Mucosa of gallbladder (tissue), 1 donor: ENCODE data around the gene MAP4K1. TPM values are rescaled to one million over a fixed set of nuclear protein-coding genes. Genes with fewer than 3 reads are reported as not detected.
"Not testable (repeated sequence)": the region's sequence is repeated elsewhere in the genome, so short reads cannot be mapped to it uniquely, and the experiment has no call there.

Experiments
- DNase-seq: peaks from one replicate; pipeline ENCODE4 v3.0.0-alpha.2; 2020; ENCODE audit warnings: low spot score
- total RNA-seq: library from RNA; stranded (reverse); gene quantifications from one replicate; pipeline ENCODE4 v1.2.1, GENCODE V29; 2021
- donor health status: DM: no; HTN: no; CAD: no.

The MAP4K1 gene
- total RNA-seq, 1 donor from 2014 or later, result 8.2 TPM

DNA sequence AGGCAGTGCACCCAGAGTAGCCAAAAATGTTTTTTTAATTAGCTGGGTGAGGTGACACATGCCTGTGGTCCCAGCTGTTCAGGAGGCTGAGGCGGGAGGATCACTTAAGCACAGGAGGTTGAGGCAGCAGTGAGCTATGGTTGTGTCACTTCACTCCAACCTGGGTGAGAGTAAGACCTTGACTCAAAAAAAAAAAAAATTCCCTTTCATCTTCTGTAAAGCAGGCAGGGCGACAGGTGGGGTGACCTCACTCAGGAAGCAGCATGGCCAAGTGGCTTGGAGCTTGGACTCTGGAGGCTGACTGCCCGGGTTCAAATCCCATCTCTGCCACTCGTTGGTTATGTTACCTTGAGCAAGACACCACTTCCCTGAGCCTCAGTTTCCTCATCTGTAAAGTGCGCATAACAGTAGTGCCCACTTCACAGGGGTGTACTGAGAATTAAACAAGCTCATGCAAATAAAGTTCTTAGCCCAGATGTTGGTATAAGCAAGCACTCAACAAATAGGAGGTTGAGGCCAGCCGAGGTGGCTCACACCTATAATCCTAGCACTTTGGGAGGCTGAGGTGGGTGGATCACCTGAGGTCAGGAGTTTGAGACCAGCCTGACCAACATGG is 48.3 kb downstream of the MAP4K1 start:
- no peak for DNase-seq

DNA sequence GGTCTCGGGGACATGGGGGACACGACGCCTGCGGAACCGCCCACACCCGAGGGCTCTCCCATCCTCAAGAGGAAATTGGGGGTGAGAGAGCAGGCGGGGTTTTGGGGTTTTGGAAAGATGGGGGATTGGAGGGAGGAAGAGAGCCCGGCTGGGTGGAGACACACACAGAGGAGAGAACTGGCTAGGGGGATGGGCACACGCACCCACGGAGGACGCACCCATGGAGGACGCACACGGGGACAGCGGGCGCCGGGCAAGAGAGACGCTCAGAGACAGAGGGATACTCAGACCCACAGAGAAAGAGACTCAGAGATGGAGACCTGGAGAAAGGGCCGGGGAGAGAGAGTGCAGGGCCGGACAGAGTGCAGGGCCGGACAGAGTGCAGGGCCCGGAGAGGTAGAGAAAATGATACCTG is 52.1 kb downstream of the MAP4K1 start:
- no peak for DNase-seq

DNA sequence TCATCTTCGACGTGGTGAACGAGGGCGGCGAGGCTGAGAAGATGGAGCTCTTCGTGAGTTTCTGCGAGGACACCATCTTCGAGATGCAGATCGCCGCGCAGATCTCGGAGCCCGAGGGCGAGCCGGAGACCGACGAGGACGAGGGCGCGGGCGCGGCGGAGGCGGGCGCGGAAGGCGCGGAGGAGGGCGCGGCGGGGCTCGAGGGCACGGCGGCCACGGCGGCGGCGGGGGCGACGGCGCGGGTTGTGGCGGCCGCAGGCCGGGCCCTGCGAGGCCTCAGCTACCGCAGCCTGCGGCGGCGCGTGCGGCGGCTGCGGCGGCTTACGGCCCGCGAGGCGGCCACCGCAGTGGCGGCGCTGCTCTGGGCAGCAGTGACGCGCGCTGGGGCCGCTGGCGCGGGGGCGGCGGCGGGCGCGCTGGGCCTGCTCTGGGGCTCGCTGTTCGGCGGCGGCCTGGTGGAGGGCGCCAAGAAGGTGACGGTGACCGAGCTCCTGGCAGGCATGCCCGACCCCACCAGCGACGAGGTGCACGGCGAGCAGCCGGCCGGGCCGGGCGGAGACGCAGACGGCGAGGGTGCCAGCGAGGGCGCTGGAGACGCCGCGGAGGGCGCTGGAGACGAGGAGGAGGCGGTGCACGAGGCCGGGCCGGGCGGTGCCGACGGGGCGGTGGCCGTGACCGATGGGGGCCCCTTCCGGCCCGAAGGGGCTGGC is 52.6 kb downstream of the MAP4K1 start:
- DNase-seq, result no peak

DNA sequence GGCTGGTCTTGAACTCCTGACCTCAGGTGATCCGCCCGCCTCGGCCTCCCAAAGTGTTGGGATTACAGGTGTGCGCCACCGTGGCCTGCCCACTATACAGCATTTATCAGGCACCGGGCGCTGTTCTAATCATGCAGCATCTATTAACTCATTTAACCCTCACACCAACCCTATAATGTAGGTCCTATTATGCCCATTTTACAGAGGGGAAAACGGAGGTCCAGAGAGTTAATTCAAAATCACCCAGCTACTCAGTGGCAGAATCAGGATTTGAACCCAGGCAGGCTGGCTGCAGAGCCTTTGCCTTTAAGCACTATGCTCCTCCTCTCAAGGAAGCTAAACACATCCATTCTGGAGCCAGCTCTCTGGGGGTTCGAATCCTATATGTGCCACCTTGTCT is 54.3 kb downstream of the MAP4K1 start:
- DNase-seq, result no peak

DNA sequence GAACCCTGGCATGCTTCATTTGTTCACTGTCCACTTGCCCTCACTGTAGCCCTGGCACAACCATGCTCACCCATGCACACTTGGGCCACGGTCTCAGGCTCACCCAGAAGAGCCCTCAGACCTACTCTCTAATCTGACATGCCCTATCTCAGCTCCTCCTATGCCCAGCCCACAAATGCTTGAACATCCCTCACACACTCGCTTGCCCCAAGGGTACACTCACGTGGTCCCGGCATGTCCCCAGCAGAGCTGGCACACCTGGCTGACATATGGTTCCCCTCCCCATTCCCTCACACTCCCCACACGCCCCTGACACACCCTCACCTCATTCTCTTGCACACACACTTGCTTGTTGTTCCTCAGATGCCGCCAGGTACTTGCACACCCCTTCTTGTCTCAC is 55.7 kb downstream of the MAP4K1 start:
- no peak for DNase-seq

DNA sequence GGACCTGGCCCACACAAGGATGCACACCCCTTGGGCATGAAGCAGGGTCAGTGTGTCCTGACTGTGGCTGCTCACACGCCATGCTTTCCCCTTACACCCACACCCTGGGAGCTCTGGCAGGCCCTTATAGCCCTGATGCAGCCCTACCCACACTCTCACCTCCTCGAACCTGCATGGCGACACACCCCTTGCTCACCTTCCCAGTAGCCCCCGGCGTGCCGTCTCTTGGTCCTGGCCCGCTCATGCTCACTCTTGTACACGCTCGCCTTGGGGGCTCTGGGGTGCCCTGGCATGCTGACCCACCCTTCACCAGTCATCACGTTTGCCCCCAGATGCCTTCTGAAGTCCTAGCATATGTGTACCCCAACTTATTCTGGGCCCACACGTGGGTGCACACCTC is 56.1 kb downstream of the MAP4K1 start:
- DNase-seq, result no peak

DNA sequence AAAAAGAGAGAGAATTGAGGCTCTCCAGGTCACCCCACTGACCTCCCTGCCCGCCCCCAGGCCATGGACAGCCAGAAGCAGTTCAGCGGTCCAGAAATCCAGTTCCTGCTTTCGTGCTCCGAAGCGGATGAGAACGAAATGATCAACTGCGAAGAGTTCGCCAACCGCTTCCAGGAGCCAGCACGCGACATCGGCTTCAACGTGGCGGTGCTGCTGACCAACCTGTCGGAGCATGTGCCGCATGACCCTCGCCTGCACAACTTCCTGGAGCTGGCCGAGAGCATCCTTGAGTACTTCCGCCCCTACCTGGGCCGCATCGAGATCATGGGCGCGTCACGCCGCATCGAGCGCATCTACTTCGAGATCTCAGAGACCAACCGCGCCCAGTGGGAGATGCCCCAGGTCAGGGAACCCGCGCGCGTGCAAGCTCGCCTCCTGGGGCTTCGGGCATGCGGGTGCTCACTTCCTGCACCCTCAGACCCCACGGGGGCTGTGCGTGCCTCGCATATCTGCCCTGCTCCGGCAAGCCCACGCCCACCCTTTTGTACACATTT is 56.6 kb downstream of the MAP4K1 start:
- DNase-seq, result no peak

DNA sequence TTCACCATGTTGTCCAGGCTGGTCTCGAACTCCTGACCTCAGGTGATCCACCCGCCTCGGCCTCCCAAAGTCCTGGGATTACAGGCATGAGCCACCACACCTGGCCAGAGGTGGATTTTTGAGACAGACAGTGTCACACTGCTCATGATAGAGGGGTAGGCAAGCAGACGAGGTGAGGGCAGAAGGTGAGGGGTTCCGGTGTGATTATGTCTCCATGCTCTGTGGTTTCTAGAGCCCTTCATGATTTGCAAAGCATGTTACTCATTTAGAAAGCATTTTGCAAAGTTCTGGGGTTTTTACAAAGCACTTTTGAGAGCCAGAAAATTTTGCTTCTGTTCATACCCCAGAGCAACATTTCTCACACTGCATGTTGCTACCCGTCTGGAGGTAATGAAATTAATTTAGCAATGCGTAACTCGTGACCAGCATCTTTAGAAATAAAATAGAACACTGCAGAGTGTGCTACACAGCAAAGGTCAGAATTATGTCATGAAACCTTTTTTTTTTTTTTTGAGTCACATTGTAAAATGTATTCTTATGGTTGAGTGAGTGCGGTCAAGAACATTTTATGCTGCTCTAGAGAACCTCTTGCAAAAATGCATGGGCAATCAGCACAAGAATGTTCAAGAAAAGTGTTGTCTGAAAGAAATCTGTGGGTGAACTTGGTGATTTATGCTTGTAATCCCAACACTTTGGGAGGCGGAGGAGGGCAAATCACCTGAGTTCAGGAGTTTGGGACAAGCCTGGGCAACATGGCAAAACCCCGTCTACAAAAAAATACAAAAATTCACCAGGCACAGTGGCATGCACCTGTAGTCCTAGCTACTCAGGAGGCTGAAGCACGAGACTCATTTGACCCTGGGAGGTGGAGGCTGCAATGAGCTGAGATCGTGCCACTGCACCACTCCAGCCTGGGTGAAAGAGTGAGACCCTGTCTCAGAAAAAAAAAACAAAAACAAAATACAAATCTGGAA is 58.0 kb downstream of the MAP4K1 start:
- no peak for DNase-seq

DNA sequence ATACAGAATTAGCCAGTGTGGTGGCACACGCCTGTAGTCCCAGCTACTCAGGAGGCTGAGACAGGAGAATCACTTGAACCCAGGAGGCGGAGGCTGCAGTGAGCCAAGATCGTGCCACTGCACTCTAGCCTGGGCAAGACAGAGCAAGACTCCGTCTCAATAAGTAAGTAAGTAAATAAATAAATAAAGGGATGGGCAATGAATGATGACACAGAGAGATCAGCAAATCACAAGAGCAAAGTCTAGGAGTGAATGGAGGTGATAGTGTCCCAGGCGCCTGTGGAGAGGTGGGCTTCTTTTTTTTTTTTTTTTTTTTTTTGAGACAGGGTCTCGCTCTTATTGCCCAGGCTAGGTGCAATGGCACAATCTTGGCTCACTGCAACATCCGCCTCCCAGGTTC is 58.8 kb downstream of the MAP4K1 start:
- DNase-seq, result not testable (repeated sequence)

DNA sequence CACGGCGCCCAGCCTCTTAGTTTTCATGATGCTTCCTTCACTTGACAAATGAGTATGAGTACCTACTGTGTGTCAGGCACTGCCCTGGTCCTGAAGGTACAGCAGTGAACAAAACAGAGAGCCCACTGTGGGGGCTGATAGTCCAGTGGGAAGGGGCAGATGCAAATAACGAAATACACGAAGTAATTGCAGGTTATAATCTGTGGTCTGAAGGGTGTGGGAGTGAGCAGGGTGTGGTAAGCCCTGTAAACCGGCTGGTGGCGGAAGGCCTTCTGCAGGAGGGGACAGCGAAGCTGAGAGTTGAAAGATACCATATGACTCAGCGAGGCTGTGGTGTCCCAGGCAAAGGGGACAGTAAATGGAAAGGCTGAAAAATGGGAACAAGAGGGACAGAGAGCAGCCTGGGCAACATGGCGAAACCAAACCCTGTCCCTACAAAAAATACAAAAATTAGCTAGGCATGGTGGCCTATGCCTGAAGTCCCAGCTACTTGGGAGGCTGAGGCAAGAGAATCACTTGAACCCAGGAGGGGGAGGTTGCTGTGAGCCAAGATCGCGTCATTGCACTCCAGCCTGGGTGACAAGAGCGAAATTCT is 60.5 kb downstream of the MAP4K1 start:
- no peak for DNase-seq

DNA sequence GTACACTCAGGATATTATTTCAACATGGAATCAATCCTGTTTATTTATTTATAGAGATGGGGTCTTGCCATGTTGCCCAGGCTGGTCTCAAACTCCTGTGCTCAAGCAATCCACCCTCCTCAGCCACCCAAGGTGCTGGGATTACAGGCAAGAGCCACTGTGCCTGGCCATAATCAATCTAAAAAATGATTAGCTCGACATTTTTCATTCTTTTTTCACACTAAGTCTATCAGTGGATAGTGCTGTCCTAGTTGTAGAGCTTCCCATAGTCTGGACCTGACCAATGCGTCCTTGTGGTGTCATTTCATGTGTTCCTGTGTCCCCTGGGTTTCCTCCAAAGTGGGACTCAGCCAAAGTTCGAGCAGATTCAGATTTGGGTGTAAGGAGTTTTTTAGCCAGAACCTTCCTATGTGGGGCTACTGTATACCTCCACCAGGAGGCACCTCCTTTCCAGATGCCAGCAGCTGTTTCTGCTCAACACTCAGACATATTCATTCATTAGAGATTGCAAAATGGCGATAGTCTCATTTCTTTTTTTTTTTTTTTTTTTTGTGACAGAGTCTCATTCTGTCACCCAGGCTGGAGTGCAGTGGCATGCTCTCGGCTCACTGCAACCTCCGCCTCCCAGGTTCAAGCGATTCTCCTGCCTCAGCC is 61.1 kb downstream of the MAP4K1 start:
- DNase-seq, result no peak

DNA sequence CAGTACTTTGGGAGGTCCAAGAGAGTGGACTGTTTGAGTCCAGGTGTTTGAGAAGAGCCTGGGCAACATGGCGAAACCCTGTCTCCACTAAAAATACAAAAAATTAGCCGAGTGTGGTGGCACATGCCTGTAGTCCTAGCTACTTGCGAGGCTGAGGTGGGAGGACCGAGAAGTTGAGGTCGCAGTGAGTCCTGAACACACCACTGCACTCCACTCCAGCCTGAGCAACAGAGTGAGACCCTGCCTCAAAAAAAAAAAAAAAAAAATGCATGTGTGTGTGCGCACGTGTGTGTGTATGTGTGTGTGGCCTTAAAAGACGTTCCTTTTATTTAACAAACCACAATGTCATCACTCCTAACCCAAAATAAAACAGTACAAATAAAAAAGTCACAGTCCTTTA is 62.6 kb downstream of the MAP4K1 start:
- no peak for DNase-seq

DNA sequence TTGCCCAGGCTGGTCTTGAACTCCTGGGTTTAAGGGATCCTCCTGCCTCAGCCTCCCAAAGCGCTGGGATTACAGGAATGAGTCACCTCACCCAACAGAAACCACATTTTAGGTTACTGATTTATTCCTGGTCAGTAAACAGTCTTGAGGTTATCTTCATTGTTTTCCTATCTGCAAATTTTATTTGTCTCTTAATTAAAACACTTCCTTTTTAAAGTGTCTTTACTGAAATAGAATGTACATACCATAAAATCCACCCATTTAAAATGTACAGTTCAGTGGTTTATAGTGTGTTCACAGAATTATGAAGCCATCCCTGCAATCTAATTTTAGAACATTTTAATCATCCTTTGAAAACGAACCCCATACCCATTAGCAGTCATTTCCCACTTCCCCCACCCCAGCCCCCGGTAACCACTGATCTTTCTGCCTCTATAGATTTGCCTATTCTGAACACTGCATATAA is 63.0 kb downstream of the MAP4K1 start:
- DNase-seq, result no peak

DNA sequence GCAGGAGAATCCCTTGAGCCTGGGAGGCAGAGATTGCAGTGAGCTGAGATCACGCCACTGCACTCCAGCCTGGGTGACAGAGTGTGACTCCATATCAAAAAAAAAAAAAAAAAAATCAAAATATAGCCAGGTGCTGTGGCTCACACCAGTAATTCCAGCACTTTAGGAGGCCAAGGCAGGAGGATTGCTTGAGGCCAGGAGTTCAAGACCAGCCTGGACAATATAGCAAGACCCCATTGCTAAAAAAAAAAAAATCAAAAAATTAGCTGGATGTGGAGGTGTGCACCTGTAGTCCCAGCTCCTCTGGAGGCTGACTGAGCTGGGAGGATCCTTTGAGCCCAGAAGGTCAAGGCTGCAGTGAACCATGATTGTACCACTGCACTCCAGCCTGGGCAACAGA is 64.5 kb downstream of the MAP4K1 start:
- not testable (repeated sequence) for DNase-seq

DNA sequence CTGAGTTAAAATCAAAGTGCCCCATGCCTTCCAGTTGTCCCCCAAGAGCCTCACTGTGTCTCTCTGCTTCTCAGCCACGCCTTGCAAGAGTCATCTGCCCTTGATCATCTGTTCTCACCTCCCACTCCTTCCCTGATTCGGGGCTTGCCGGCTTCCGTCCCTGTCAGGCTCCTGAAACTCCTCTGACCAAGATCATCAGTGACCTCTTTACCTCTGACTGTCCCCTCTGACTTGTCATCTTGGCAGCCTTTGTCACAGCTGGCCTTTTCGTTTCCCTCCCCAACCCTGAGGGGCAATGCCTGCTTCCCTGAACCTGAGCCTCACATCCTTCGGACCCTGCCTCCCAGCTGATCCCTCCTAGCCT is 66.3 kb downstream of the MAP4K1 start:
- no peak for DNase-seq

DNA sequence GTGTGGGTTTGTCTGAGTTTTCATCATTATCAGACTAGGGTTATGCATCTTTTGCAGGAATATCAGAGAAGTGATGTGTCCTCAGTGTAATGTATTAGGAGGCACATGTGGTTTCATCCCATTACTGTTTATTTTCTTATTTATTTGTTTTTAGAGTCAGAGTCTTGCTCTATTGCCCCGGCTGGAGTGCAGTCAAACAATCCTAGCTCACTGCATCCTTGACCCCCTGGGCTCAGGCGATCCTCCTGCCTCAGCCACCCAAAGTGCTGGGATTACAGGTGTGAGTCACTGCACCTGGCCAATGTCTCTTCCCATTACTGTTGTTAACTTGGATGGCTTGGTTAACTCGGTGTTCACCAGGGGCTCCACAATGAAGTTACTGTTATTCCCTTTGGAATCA is 67.4 kb downstream of the MAP4K1 start:
- DNase-seq, result no peak

DNA sequence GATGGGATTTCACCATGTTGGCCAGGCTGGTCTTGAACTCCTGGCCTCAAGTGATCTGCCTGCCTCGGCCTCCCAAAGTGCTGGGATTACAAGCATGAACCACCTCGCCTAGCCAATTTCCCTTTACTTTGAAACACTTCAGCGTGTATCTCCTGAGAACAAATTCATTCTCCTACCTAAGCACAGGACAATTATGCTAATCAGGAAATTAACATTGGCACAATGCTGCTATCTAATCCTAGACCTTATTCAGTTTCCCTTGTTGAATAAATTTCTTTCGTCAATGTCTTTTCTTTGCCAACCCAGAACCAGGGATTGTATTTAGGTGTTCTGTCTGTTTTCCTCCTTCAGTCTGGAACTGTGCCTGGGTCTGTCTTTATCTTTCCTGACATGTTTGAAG is 67.8 kb downstream of the MAP4K1 start:
- no peak for DNase-seq

DNA sequence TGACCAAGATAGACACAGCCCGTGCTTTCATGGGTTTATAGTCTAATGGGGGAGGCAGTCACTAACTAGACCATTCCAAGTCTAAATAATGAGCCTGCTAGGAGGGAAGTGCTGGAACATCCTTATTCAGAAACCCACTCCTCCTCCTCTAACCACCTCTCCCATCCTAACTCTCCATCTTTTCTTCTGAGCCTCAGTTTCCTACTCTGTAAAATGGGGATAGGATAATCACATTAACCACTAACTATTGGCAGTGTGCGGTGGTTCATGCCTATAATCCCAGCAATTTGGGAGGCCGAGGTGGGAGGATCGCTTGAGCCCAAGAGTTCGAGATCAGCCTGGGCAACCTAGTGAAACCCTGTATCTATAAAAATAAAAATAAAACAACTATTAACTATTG is 68.7 kb downstream of the MAP4K1 start:
- DNase-seq, result no peak

DNA sequence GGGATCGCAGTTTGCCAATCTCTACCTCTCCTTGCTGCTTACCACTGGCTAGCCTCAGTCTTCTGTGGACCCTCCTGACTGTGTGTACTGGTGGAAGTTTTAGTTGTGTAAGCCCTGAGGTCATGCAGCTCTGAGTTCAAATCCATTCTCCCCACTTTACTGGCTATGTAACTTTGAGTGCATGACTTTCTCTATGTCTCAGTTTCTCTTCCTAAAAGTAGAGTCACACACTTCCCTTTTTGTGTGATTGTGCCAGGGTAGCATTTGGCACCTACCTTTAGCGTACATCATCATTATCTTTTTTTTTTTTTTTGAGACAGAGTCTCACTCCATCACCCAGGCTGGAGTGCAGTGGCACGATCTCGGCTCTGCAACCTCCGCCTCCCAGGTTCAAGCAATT is 70.3 kb downstream of the MAP4K1 start:
- DNase-seq, result no peak

DNA sequence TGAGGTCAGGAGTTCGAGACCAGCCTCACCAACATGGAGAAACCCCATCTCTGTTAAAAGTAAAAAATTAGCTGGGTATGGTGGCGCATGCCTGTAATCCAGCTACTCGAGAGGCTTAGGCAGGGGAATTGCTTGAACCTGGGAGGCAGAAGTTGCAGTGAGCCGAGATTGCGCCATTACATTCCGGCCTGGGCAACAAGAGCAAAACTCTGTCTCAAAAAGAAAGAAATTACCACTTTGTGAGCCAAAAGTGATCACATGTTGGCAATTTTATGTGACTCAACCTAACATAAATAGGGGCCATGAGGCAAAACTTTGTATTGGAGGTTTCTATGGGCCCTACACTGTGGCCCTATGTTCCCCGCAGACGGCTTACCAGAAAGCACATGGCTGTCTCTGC is 72.2 kb downstream of the MAP4K1 start:
- no peak for DNase-seq

DNA sequence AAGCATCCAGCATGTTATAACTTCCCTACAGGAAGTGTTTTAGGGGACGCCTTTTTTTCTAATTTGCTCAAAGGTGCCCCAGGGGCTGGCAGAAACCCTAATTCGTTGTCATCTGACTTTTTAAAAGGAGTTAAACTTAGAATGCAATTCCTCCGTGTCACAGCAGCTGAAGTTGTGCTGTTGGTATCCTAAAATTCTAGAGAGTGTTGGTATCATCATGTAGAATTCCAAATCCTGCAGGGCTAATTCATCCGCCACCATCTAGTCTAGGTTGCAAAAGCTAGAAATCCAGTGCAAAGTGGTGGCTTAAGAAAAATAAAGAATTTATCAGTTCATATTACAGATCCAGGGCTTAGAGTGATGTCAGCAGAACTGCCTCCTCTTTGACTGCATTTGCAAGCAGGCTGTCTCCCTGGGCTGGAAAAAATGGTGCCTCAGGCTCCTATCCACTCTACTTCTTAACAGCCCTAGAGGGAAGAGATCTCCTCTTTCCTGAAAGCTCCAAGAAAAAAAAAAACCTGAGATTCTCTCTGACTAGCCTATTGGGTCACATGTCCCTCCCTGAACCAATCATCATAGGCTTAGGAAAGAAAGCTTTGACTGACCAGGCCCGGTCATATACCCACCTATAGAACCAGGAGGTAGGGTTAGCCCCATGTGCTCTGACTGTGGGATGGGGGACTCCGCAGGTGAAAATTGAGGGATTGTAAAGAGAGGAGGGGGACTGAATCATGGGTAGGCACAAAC is 73.0 kb downstream of the MAP4K1 start:
- DNase-seq, result peak; percentile 23
